ENCODE results near the gene C1QTNF9.
"Not testable (repeated sequence)": the region's sequence is repeated elsewhere in the genome, so short reads cannot be mapped to it uniquely, and the experiment has no call there.

Gene C1QTNF9

DNA sequence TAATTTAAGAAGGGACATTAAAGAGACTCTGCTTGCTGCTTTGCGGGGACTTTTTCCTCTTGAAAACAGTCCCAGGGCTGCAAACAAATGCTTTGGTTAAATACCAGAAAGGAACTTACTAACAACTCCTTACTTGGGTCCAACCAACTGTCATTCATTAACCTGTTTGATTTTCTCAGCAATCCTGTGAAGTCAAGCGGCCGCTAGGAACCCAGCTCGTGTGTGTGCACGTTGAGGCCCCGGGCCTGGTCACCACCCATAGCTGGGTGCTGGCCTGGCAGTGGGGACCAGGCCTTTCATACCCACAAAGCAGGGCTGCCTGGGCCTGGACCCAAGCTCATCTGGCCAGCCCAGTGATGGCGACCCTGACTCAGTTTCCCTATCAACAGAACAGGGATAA, 50.7 kb downstream of the C1QTNF9 start:
- no peak overlapping the region for H3K4me3 ChIP-seq (ENCODE audit: low read depth, low read length)

DNA sequence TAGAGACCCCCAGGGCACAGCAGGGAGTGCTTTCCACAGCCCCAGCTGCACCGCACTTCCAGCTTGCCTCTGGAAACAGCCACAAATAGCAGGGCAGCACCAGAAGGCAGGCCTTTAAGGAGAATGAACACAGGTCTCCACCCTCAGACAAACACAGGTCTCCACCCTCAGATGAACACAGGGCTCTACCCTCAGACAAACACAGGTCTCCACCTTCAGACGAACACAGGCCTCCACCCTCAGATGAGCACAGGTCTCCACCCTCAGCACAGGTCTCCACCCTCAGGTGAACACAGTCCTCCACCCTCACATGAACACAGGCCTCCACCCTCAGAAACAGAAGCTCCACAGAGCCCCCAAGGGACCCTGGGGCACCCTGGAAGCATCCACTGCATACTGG, 51.7 kb downstream of the C1QTNF9 start:
- Histone ChIP-seq H2AFZ (ENCODE audit: low read length, unreplicated experiment) (no peak overlapping the region), H3K4me1 (ENCODE audit: control insufficient read depth, insufficient read depth, low read length, unreplicated experiment) (no peaks in the 10 kb centered on the region), H3K27ac (ENCODE audit: low read depth, low read length) (no peak overlapping the region), H3K4me3 (ENCODE audit: low read depth, low read length) (no peak overlapping the region), H3K27me3 (ENCODE audit: insufficient read depth, low read length) (no peaks in the 10 kb centered on the region), H3K79me2 (ENCODE audit: control insufficient read depth, insufficient read depth, low read length, unreplicated experiment) (no peaks in the 10 kb centered on the region), H3K36me3 (ENCODE audit: insufficient read depth, low read length) (no peaks in the 10 kb centered on the region)

More for the DNA sequence above, 50.7 kb downstream of the C1QTNF9 start:
- Histone ChIP-seq H2AFZ (ENCODE audit: low read length, unreplicated experiment) (no peak overlapping the region), H3K79me2 (ENCODE audit: control insufficient read depth, insufficient read depth, low read length, unreplicated experiment) (no peaks in the 10 kb centered on the region), H3K4me1 (ENCODE audit: control insufficient read depth, insufficient read depth, low read length, unreplicated experiment) (no peaks in the 10 kb centered on the region), H3K36me3 (ENCODE audit: insufficient read depth, low read length) (no peaks in the 10 kb centered on the region), H3K27ac (ENCODE audit: low read depth, low read length) (no peak overlapping the region), H3K27me3 (ENCODE audit: insufficient read depth, low read length) (no peaks in the 10 kb centered on the region)

DNA sequence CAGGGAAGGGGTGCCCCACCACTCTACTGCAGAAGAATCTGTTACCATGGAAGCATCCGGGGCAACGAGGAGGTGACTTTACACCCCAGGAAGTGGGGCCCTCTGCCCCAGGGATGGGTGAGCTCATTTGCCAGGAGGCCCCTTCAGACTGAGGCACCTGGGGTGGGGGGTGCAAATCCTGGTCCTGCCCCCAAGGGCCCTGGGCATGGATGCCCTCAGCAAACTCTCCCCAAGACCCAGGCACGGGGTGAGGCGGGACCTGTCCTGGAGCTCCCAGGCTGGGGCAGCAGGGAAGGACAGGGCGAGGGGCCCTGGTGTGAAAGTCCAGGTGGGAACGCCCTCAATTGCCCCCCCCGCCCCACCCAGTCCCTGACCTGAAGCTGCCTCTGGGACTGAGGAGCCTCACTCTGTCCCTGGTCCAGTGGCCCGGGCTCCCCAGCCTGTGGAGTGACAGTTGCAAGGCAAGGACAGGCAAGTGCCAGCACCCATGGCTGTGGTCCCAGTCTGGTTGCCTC, 52.5 kb downstream of the C1QTNF9 start:
- H3K4me1 ChIP-seq (ENCODE audit: control insufficient read depth, insufficient read depth, low read length, unreplicated experiment) = no peaks in the 10 kb centered on the region
- no peak overlapping the region for H2AFZ ChIP-seq (ENCODE audit: low read length, unreplicated experiment)
- H3K79me2 ChIP-seq (ENCODE audit: control insufficient read depth, insufficient read depth, low read length, unreplicated experiment) = no peaks in the 10 kb centered on the region
- H3K36me3 ChIP-seq (ENCODE audit: insufficient read depth, low read length) = no peaks in the 10 kb centered on the region
- no peak overlapping the region for H3K4me3 ChIP-seq (ENCODE audit: low read depth, low read length)
- H3K27ac ChIP-seq (ENCODE audit: low read depth, low read length) = no peak overlapping the region
- H3K27me3 ChIP-seq (ENCODE audit: insufficient read depth, low read length) = no peaks in the 10 kb centered on the region

DNA sequence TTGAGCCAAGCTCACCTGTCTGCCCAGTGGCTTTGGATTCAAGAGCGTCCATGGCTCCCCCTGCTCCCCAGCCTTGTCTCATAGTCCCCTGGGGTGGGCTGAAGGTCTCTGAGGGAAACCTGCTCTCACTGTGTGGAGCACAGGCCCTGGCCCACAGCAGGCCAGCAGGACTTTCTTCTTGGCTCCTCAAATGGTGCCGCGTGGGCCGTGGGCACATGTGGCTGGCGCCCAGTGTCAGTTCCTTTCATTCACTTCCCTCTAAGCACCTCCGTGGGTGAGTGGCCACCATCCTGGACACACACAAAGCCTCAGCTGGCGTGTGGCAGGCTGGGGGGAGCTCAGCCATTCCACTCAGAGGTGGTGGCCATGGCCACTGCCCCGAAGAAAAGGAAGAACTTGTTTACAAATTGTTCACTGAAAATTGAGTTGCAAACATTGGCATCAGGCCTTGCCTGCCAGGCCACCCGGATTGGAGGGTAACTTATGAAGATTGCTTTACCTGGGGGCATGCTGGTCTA, 53.1 kb downstream of the C1QTNF9 start:
- H3K4me1 ChIP-seq (ENCODE audit: control insufficient read depth, insufficient read depth, low read length, unreplicated experiment) = no peaks in the 10 kb centered on the region
- no peaks in the 10 kb centered on the region for H3K79me2 ChIP-seq (ENCODE audit: control insufficient read depth, insufficient read depth, low read length, unreplicated experiment)
- H3K4me3 ChIP-seq (ENCODE audit: low read depth, low read length) = no peak overlapping the region
- H2AFZ ChIP-seq (ENCODE audit: low read length, unreplicated experiment) = no peak overlapping the region
- no peaks in the 10 kb centered on the region; the same call in 1 of the 2 replicates for H3K27me3 ChIP-seq (ENCODE audit: insufficient read depth, low read length)
- no peak overlapping the region for H3K27ac ChIP-seq (ENCODE audit: low read depth, low read length)
- no peaks in the 10 kb centered on the region for H3K36me3 ChIP-seq (ENCODE audit: insufficient read depth, low read length)

DNA sequence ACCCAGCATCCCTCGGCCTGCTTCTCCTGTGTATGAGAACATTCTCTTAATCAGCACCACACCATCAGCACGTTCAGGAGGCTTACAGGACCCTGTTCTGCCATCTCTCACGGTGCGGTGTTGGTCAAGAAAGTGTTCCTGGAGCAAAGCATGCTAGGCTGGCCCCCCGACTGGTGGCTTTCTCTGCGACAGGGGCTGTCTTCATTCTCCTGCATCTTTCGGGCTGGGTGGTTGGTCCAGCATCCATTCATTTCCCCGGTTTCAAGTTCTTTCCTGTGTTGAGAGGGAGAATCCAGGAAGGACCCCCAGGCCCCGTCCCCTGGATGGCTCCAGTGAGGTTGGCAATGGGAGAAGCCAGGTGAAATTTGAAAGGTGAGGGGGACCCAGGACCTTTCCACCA, 55.8 kb downstream of the C1QTNF9 start:
- H3K27me3 ChIP-seq (ENCODE audit: insufficient read depth, low read length) = peaks cover 9% of the 10 kb centered on the region; the same call in 1 of the 2 replicates
- no peak overlapping the region for H3K4me3 ChIP-seq (ENCODE audit: low read depth, low read length)
- no peaks in the 10 kb centered on the region for H3K79me2 ChIP-seq (ENCODE audit: control insufficient read depth, insufficient read depth, low read length, unreplicated experiment)

DNA sequence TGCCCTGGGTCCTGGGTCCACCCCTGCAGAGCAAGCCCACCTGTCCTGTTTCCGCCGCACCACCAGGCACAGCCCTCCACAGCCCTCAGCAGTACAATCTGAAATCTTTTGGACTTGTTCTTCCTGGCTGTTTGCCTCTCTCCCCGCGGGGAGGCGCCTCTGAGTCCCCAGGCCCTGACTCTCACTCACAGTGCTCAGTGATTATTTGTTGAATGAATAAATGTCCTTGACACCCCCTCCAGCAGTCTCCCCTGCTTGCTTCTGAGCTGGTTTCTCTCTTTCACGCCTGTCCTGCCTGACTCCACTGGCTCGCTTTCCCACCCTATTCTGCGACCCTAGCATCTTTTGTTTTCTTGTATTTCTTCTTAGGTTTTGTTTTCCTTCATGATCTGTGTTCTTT, 56.9 kb downstream of the C1QTNF9 start:
- not testable (repeated sequence) for H2AFZ ChIP-seq (ENCODE audit: low read length, unreplicated experiment); H3K27ac ChIP-seq (ENCODE audit: low read depth, low read length); H3K79me2 ChIP-seq (ENCODE audit: control insufficient read depth, insufficient read depth, low read length, unreplicated experiment); H3K4me3 ChIP-seq (ENCODE audit: low read depth, low read length); H3K4me1 ChIP-seq (ENCODE audit: control insufficient read depth, insufficient read depth, low read length, unreplicated experiment); H3K36me3 ChIP-seq (ENCODE audit: insufficient read depth, low read length)
- H3K27me3 ChIP-seq (ENCODE audit: insufficient read depth, low read length) = peaks cover 15% of the 10 kb centered on the region; the same call in 1 of the 2 replicates

More for the DNA sequence above, 55.8 kb downstream of the C1QTNF9 start:
- no peaks in the 10 kb centered on the region for H3K4me1 ChIP-seq (ENCODE audit: control insufficient read depth, insufficient read depth, low read length, unreplicated experiment)
- H2AFZ ChIP-seq (ENCODE audit: low read length, unreplicated experiment) = no peak overlapping the region
- H3K36me3 ChIP-seq (ENCODE audit: insufficient read depth, low read length) = no peaks in the 10 kb centered on the region
- no peak overlapping the region for H3K27ac ChIP-seq (ENCODE audit: low read depth, low read length)

DNA sequence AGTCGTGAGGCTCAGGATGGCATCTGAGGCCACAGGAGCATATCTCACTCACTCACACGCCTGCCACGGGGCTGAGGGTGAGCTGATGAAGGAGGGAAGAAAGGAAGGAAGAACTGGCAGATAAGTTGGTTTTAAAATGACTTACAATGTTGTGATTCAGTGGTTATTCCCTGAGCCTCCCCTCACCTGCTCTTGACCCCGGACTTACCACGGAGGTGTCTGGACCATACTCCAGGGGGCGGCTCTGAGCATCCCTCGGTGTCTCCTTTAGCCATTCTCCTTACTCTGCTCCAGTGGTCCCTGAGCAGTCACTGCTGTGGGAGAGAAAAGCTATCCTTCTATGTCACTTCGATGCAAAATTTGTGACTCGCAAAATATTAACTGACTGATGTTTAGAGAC, 61.9 kb downstream of the C1QTNF9 start:
- not testable (repeated sequence) for H3K4me3 ChIP-seq (ENCODE audit: low read depth, low read length); H3K36me3 ChIP-seq (ENCODE audit: insufficient read depth, low read length); H2AFZ ChIP-seq (ENCODE audit: low read length, unreplicated experiment); H3K79me2 ChIP-seq (ENCODE audit: control insufficient read depth, insufficient read depth, low read length, unreplicated experiment); H3K4me1 ChIP-seq (ENCODE audit: control insufficient read depth, insufficient read depth, low read length, unreplicated experiment); H3K27ac ChIP-seq (ENCODE audit: low read depth, low read length)
- peaks cover 28% of the 10 kb centered on the region for H3K27me3 ChIP-seq (ENCODE audit: insufficient read depth, low read length)

Measured in ACC112 (cell line).